Measurements from ENCODE around the gene PYM1.
"Not testable (repeated sequence)": the region's sequence is repeated elsewhere in the genome, so short reads cannot be mapped to it uniquely, and the experiment has no call there.

Gene PYM1

GRCh38 chr12:55908726-55909512, 18.8 kb downstream of the PYM1 start:
- DNase-seq = no peak

GRCh38 chr12:55906056-55906455, 21.6 kb downstream of the PYM1 start:
- no peak for DNase-seq

GRCh38 chr12:55901881-55902490, 25.7 kb downstream of the PYM1 start:
- no peak for DNase-seq

GRCh38 chr12:55899082-55899481, 28.6 kb downstream of the PYM1 start:
- no peak for DNase-seq

GRCh38 chr12:55893723-55894122, 34.0 kb downstream of the PYM1 start:
- DNase-seq = no peak

GRCh38 chr12:55891310-55891709, 36.4 kb downstream of the PYM1 start:
- DNase-seq = no peak

GRCh38 chr12:55885113-55885512, 42.6 kb downstream of the PYM1 start:
- no peak for DNase-seq

GRCh38 chr12:55877824-55878223, 49.9 kb downstream of the PYM1 start:
- DNase-seq = no peak

GRCh38 chr12:55875704-55876467, 51.8 kb downstream of the PYM1 start:
- DNase-seq = no peak

- DNase-seq = no peak
Measured at GRCh38 chr12:55874443-55874842, 53.3 kb downstream of the PYM1 start.

- not testable (repeated sequence) for DNase-seq
Measured at GRCh38 chr12:55866454-55867004, 61.2 kb downstream of the PYM1 start.

GRCh38 chr12:55865327-55865726, 62.4 kb downstream of the PYM1 start:
- DNase-seq = no peak

- DNase-seq = not testable (repeated sequence)
Measured at GRCh38 chr12:55862931-55863330, 64.8 kb downstream of the PYM1 start.

GRCh38 chr12:55862286-55862685, 65.4 kb downstream of the PYM1 start:
- DNase-seq = no peak

- no peak for DNase-seq
Measured at GRCh38 chr12:55861871-55862270, 65.8 kb downstream of the PYM1 start.

GRCh38 chr12:55861396-55861795, 66.3 kb downstream of the PYM1 start:
- no peak for DNase-seq

GRCh38 chr12:55852740-55853139, 75.0 kb downstream of the PYM1 start:
- DNase-seq = no peak

All from activated effector memory CD4-positive, alpha-beta T cell treated with anti-CD3 and anti-CD28 coated beads, Interleukin-2, amount 50 U/mL, for 16 hours (primary cell).